Measurements from ENCODE around the gene KLHL25. TPM values are rescaled to one million over a fixed set of nuclear protein-coding genes. Genes with fewer than 3 reads are reported as not detected.

Gene KLHL25
- total RNA-seq, 1 experiment from 2014 or later = 5.3 TPM

GRCh38 chr15:85748176-85748575 lies 46.5 kb downstream of the KLHL25 start:
- DNase-seq (ENCODE audit: low read depth) = no peak

DNA sequence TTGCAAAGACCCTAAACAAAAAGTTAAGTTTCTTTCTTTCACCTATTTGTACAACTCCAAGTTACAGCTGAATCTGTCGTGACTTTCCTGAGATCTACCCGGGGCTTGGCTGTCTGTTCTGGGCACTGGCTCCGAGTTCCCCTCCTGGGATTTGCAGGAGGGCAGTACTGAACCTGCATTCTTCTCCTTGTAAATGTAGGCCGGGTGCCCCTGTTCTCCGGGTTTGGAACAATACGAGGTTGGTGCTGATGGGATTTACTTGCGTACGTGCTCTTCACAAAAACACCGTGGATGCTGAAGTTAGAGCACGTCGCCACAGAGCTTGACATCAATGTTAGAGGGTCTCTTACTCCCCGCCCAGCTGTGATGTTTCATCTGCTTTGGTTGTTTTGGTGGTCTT lies 48.1 kb downstream of the KLHL25 start:
- no peak for DNase-seq (ENCODE audit: low read depth)

GRCh38 chr15:85745525-85746150 lies 49.1 kb downstream of the KLHL25 start:
- no peak for DNase-seq (ENCODE audit: low read depth)

GRCh38 chr15:85745023-85745422 lies 49.7 kb downstream of the KLHL25 start:
- no peak for DNase-seq (ENCODE audit: low read depth)

DNA sequence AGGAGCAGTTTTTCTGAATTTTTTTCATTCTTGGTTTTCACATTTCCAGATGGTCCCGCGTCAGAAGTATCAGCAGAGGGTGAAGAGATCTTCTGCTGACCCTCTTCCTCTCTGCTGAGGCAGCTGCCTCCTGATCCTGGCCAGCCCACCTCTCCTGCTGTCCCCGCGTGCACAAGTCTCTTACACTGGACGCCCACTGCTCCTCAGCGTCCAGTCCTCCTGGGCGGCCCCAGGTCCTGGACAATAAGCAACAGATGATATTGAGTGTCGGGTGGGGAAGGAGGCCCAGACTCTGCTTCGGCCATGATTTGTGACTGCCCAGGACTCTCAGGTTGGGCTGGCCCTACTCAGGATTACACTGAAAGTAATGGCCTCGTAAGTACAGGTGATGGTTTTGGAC lies 50.1 kb downstream of the KLHL25 start:
- DNase-seq (ENCODE audit: low read depth) = no peak

DNA sequence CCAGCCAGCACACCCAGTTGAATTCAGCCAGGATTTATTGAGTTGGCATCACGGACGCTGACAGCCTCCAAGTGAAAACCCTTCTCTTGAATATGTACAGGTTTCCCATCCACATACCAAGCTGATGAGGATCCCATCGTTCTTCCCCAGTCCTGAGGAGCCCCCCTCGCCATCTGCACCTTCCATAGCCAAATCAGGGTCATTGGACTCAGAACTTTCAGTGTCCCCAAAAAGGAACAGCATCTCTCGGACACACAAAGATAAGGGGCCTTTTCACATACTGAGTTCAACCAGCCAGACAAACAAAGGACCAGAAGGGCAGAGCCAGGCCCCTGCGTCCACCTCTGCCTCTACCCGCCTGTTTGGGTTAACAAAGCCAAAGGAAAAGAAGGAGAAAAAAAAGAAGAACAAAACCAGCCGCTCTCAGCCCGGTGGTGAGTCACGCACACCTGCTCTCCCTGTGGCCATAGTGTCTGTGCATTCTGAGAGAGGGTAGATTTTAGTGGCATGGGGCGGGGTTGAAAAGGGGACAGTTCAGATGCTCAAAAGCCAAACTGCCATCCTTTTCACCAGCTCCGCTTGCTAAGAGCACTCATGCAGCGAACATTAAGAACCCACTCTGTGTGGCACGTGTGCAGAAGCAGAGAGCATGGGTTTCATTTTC lies 51.2 kb downstream of the KLHL25 start:
- no peak for DNase-seq (ENCODE audit: low read depth)

- DNase-seq (ENCODE audit: low read depth) = no peak
These were observed 52.4 kb downstream of the KLHL25 start for GRCh38 chr15:85742186-85742821.

DNA sequence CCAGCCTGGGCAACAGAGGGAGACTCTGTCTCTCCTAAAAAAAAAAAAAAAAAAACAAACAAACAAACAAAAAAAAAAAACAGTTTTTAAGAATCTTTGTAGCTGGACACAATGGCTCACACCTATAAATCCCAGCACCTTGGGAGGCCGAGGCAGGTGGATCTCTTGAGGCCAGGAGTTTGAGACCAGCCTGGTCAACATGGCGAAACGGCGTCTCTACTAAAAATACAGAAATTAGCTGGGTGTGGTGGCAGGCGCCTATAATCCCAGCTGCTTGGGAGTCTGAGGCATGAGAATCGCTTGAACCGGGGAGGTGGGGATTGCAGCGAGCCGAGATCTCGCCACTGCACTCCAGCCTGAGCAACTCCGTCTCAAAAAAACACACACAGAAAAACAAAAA lies 53.1 kb downstream of the KLHL25 start:
- DNase-seq (ENCODE audit: low read depth) = no peak

DNA sequence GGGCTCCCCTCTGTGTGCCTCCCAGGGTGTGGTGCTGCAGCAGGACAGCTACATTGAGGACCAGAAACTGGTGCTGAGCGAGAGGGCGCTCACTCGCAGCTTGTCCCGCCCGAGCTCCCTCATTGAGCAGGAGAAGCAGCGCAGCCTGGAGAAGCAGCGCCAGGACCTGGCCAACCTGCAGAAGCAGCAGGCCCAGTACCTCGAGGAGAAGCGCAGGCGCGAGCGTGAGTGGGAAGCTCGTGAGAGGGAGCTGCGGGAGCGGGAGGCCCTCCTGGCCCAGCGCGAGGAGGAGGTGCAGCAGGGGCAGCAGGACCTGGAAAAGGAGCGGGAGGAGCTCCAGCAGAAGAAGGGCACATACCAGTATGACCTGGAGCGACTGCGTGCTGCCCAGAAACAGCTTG lies 53.7 kb downstream of the KLHL25 start:
- no peak for DNase-seq (ENCODE audit: low read depth)

- no peak for DNase-seq (ENCODE audit: low read depth)
These were observed 57.7 kb downstream of the KLHL25 start for GRCh38 chr15:85737061-85737460.

GRCh38 chr15:85733416-85733815 lies 61.3 kb downstream of the KLHL25 start:
- no peak for DNase-seq (ENCODE audit: low read depth)

DNA sequence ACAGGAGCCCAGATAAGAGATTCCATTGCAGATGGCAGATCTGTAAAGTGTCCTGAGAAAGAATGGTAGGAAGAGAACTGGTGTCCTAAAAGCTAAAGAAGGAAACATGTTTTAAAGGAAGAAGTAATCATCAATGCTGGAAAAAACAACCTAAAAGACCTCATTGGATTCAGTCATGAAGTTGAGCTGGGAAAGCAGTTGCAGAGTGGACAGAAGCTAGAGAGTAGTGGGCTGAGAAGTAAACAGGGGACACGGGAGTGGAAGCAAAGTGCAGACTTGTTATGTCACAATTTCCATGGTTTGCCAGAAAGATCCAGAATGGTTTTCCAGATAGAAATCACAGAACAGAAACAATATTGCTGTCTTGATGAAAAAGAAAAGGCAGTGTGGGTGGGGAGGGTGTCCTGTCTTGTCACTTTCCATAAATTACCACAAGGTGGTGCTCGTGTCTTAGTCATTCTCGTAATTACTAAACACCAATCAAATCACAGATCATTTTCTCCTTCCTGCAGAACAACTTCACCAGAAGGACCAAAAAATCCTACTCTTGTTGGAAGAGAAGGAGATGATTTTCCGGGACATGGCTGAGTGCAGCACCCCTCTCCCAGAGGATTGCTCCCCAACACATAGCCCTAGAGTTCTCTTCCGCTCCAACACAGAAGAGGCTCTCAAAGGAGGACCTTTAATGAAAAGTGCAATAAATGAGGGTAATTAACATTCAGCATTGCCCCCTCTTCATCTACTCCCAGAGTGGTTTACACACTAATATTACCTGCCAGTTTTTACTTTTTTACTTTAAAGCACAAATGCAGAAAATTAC lies 64.5 kb downstream of the KLHL25 start:
- peak; percentile 63 for DNase-seq (ENCODE audit: low read depth)

- no peak for DNase-seq (ENCODE audit: low read depth)
These were observed 67.7 kb downstream of the KLHL25 start for GRCh38 chr15:85727068-85727467.

DNA sequence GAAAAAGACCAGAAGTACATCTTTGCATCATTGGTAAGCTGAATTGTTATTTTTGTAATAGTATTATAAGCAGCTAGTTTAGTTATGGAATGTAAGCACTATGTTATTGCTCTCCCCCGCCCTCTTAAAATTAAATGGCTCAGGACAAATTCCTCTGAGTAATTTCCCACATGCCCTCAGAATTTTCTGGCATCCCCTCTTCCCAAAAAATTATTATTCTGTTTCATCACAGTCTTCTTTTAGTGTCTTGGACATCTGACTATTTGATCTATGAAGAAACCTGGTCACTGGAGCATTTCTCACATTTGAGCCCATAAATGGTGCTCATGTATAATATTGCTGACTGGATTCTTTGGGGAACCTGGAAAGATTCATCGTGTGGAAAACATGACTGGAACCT lies 68.3 kb downstream of the KLHL25 start:
- DNase-seq (ENCODE audit: low read depth) = no peak

DNA sequence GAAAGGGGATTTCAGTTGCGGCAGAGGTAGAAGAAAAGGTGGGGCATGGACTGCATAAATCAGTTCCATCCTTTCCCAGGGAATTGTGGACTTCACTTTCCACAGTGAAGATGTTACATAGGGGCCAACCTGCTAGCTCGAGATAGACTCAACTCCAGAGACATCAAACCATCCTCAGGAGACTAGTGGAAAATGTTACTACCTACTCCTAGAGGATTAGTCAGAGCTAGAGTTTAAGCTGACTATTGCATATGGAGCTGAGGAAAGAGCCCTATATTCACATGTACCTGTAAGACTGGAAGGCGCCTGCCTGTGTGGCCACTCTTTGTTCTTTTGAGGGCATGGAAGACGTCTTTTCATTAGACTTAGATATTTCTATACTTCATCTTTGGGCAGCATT lies 69.2 kb downstream of the KLHL25 start:
- DNase-seq (ENCODE audit: low read depth) = no peak

- no peak for DNase-seq (ENCODE audit: low read depth)
These were observed 69.7 kb downstream of the KLHL25 start for GRCh38 chr15:85725019-85725418.

GRCh38 chr15:85723960-85724945 lies 70.5 kb downstream of the KLHL25 start:
- no peak for DNase-seq (ENCODE audit: low read depth)

- DNase-seq (ENCODE audit: low read depth) = no peak
These were observed 72.2 kb downstream of the KLHL25 start for GRCh38 chr15:85722374-85723152.

DNA sequence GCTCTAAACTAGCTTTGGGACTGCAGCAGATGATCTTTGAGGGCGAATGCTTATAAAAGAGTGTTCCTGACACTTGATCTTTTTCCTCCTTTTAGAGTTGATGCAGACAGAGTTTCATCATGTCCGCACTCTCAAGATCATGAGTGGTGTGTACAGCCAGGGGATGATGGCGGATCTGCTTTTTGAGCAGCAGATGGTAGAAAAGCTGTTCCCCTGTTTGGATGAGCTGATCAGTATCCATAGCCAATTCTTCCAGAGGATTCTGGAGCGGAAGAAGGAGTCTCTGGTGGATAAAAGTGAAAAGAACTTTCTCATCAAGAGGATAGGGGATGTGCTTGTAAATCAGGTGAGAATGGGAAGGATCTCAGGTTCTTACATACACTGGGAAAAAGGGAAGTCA lies 75.7 kb downstream of the KLHL25 start:
- DNase-seq (ENCODE audit: low read depth) = no peak

- DNase-seq (ENCODE audit: low read depth) = no peak
These were observed 76.3 kb downstream of the KLHL25 start for GRCh38 chr15:85718271-85718971.

Data from M059J (cell line).